ENCODE measurements around the gene ACIN1.

- TF ChIP-seq EZH2 (IDR thresholded peaks at IDR 0.05; ENCODE audit: borderline replicate concordance, low read length) = no peak
- no peak for TF ChIP-seq CTCF (conservative IDR thresholded peaks at IDR 0.05 in 1 of 2, IDR thresholded peaks at IDR 0.05 in 1 of 2; ENCODE audit: extremely low read depth in 1 of 2, insufficient read depth in 1 of 2, low read depth in 1 of 2, low read length in 2 of 2)
These were observed 1.8 kb downstream of the ACIN1 start for GRCh38 chr14:23093104-23093503.

Data from mammary epithelial cell (primary cell).